TTC549 (cell line): ENCODE data around the gene CNIH3.

Source experiments
- FAIRE-seq: peaks from 2 replicates; lab custom pipeline; 2012; peaks lifted over from hg19 to GRCh38; lab: Jason Lieb, UNC

The CNIH3 gene

GRCh38 chr1:224777180-224777579, 161.1 kb downstream of the CNIH3 start:
- FAIRE-seq, result peak; percentile 43

- no peak for FAIRE-seq
These were observed 163.4 kb downstream of the CNIH3 start for GRCh38 chr1:224779536-224779935.

- FAIRE-seq, result no peak
These were observed 164.6 kb downstream of the CNIH3 start for GRCh38 chr1:224780736-224781135.

GRCh38 chr1:224781800-224782199, 165.7 kb downstream of the CNIH3 start:
- no peak for FAIRE-seq

GRCh38 chr1:224782281-224783000, 166.3 kb downstream of the CNIH3 start:
- FAIRE-seq, result no peak

- no peak for FAIRE-seq
These were observed 167.0 kb downstream of the CNIH3 start for GRCh38 chr1:224783006-224783651.

GRCh38 chr1:224784265-224785039, 168.3 kb downstream of the CNIH3 start:
- no peak for FAIRE-seq

GRCh38 chr1:224785040-224785328, 168.9 kb downstream of the CNIH3 start:
- no peak for FAIRE-seq

- FAIRE-seq, result no peak
These were observed 169.5 kb downstream of the CNIH3 start for GRCh38 chr1:224785622-224786021.

GRCh38 chr1:224786533-224787250, 170.6 kb downstream of the CNIH3 start:
- FAIRE-seq, result no peak

GRCh38 chr1:224789311-224789710, 173.2 kb downstream of the CNIH3 start:
- FAIRE-seq, result no peak
